OCI-LY3 (cell line): ENCODE data around the gene EIF4B.

Experiments
- CTCF ChIP-seq: fragments of 200-600, 300-600 bp; sonication (generic); IDR thresholded peaks from 2 replicates; pipeline ENCODE4 v1.5.1; 2014; ENCODE audit warnings: antibody characterized with exemption, low read length, low read depth
- EZH2phosphoT487 ChIP-seq: fragments of 200-600 bp; shearing (Covaris generic); IDR thresholded peaks from 2 replicates; pipeline ENCODE4 v1.6.1; 2018; ENCODE audit warnings: antibody characterized with exemption, mixed run types, low read depth

DNA sequence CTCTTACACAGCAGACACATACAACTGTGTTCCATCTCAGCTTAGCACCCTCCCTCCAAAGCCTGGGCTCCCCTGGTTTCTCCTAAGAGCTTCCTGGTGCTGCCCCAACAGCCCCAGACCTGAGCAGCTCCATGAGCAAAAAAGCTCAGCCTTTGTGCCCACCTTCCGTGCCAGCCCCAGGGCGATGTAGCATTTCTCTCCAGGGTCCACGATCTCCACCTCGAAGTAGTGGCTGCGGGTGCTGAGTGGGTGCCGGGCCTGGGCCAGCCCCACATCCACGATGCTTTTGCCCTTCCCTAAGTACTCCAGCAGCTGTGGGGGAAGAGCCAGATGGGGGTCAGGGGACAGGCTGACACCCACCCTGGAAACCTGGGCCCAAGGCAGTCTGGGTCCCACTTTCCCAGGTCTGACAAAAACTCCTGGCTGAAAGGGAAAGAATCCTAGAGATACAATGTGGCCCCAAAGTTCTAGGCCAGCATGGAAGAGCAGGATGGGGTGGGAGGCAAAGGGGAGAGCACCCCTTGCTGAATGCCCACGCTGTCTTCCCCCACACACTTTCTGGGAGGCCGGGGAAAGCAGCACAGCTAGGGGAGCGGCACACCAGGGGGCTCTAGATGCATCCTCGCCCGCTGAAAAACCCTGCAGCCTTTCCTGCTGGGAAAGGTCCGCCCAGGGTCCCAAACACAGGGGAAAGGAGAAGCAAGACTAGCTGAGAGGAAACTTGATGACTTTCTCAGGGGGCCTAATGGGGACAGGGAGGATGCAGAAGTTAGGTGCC, 61.9 kb downstream of the EIF4B start:
- TF ChIP-seq CTCF (no peak), EZH2phosphoT487 (no peak)
